GM21360 (cell line): Measurements from ENCODE around the gene ZMYND11.
"Not testable (repeated sequence)": the region's sequence is repeated elsewhere in the genome, so short reads cannot be mapped to it uniquely, and the experiment has no call there.

Experiments used
- ATAC-seq: cut with Tn5 transposase; IDR thresholded peaks from one replicate; pipeline ENCODE4 v1.9.1; 2021; ENCODE audit warnings: mild to moderate bottlenecking, moderate library complexity; ENCODE audit not compliant: unreplicated experiment

ZMYND11 gene

GRCh38 chr10:132946-133898 is 2.0 kb upstream of the ZMYND11 start:
- ATAC-seq, result no peak

GRCh38 chr10:134247-135131 is 766 bp upstream of the ZMYND11 start:
- ATAC-seq, result peak; percentile 32

- peak; percentile 30 for ATAC-seq
Measured at GRCh38 chr10:135601-136464, 578 bp downstream of the ZMYND11 start.

GRCh38 chr10:136465-136762 is 1.2 kb downstream of the ZMYND11 start:
- peak; percentile 21 for ATAC-seq

GRCh38 chr10:137031-137430 is 1.8 kb downstream of the ZMYND11 start:
- peak; percentile 33 for ATAC-seq

- ATAC-seq, result no peak
Measured at GRCh38 chr10:137606-138005, 2.4 kb downstream of the ZMYND11 start.

- ATAC-seq, result no peak
Measured at GRCh38 chr10:142371-142770, 7.1 kb downstream of the ZMYND11 start.

DNA sequence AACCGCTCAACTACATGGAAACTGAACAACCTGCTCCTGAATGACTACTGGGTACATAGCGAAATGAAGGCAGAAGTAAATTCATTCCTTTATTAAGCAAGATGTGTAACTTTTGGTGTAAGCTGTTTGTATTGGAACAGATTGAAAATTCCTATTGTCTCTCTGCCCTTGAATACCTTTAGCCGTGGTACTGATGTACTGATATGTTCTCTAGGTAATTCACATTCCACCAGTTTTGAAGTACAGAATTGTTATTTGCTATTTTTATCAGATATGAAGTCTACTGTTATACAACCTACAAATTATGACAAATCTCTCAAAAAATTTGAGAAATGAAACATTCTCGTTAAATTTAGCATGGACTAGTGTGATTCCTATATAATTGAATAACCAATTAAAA is 17.7 kb downstream of the ZMYND11 start:
- no peak for ATAC-seq

GRCh38 chr10:154348-154747 is 19.1 kb downstream of the ZMYND11 start:
- ATAC-seq, result no peak

DNA sequence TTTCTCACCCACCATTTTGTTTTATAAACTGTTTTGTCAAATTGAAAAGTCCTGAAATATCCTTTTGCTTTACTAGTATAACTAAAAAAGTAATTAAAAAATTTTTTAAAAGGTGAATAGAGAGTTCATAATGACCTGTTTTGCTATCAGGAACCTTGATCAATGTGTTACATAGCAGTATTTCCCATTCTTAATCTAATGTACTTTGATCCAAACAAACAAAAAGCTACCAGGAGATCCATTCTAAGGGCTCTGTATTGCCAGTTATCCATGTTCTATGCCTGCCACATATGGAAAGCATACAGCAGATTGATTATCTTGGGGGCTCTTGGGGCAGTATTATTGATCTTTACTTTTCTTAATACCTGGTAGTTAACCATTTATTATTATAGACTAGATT is 32.1 kb downstream of the ZMYND11 start:
- no peak for ATAC-seq

DNA sequence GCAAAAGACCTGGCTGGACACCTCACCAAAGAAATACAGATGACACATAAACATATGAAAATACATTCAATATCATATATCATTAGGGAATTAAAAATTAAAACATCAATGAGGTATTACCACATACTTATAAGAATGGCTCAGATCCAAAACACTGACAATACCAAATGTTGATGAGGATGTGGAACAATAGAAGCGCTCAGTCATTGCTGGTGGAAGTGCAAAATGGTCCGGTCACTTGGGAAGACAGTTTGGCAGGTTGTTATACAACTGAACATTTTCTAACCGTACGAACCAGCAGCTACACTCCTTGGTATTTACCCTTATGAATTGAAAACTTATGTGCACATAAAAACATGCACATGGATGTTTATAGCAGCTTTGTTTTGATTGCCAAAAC is 38.5 kb downstream of the ZMYND11 start:
- no peak for ATAC-seq

- no peak for ATAC-seq
Measured at GRCh38 chr10:176677-177076, 41.4 kb downstream of the ZMYND11 start.

- ATAC-seq, result no peak
Measured at GRCh38 chr10:178208-178607, 43.0 kb downstream of the ZMYND11 start.

GRCh38 chr10:178723-179122 is 43.5 kb downstream of the ZMYND11 start:
- no peak for ATAC-seq

- no peak for ATAC-seq
Measured at GRCh38 chr10:182441-183201, 47.4 kb downstream of the ZMYND11 start.

DNA sequence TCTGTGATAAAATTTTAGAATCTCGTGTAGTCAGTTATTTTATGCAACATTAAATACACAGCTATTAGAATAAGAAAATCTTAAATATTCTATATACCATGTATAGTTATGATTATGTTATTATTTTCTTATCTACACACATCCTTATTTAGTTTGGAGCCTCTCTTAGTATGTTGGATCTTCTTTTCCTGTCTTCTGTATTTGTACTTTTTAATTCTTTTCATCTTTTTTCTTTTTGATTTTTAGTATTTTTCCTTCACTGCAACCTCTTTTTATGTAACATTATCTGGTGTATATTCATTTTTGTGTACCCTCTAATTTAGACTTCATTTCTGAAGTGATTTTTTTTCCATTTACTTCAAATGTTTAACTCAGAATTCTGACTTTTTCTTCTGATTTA is 48.9 kb downstream of the ZMYND11 start:
- ATAC-seq, result no peak

GRCh38 chr10:184911-185310 is 49.7 kb downstream of the ZMYND11 start:
- ATAC-seq, result no peak

GRCh38 chr10:185571-185970 is 50.3 kb downstream of the ZMYND11 start:
- ATAC-seq, result not testable (repeated sequence)

DNA sequence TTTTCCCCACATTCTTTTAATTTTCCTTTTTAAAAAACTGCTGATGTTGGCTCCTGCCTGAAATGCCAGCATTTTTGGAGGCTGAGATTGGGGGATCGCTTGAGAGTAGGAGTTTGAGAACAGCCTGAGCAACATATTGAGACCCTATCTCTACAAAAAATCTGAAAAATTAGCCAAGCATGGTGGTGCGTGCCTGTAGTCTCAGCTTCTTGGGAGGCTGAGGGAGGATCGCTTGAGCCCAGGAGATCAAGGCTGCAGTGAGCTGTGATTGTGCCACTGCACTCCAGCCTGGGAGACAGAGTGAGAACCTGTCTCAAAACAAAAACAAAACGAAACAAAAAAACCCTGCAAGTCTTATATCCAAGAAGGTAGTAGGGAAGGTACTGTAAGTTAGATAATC is 51.7 kb downstream of the ZMYND11 start:
- no peak for ATAC-seq

GRCh38 chr10:188546-188945 is 53.3 kb downstream of the ZMYND11 start:
- ATAC-seq, result no peak
